Stomach (tissue), 4 donors: ENCODE results near the gene RNU6-9.

Experiments used
- POLR2A ChIP-seq, 4 donors: fragments of 450-650 bp; IDR thresholded peaks; one replicate each; pipeline ENCODE4 v1.6.1; 2016; ENCODE audit warnings: antibody characterized with exemption in 4 of 4, control low read depth in 2 of 4, mild to moderate bottlenecking in 1 of 4, moderate library complexity in 1 of 4
- TF ChIP-seq, protein P1 (sequence below), 7 experiments: fragments of 450-650 bp in 4 of 7; fragments of 200-600 bp in 3 of 7; sonication (generic) in 3 of 7; IDR thresholded peaks; one replicate each; pipeline ENCODE4 v1.5.1; 2016 to 2019; ENCODE audit warnings: antibody characterized with exemption in 7 of 7, control low read depth in 2 of 7, mild to moderate bottlenecking in 1 of 7

DNA sequence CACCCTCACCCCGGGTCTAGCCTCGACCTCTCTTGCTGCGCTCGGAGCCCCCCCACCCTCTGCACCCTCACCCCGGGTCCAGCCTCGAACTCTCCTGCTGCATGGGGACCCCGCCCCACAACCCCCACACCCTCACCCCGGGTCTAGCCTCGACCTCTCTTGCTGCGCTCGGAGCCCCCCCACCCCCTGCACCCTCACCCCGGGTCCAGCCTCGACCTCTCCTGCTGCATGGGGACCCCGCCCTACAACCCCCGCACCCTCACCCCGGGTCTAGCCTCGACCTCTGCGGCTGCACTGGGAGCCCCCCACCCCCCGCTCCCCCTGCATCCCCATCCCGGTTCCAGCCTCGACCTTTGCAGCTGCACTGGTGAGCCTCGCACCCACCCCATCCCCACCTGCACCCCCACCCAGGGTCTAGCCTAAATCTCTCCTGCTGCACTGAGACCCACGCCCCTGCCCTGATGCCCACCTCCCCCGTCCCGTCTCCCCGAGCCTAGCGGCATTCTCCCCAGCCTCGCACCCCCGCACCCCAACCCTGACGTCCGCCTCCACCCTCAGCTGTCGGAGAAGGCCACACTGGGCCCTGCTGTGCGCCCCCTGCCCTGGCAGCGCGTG, 32.0 kb upstream of the RNU6-9 start:
- TF ChIP-seq POLR2A (IDR thresholded peaks at IDR 0.05): no peak
- TF ChIP-seq, protein P1, sequence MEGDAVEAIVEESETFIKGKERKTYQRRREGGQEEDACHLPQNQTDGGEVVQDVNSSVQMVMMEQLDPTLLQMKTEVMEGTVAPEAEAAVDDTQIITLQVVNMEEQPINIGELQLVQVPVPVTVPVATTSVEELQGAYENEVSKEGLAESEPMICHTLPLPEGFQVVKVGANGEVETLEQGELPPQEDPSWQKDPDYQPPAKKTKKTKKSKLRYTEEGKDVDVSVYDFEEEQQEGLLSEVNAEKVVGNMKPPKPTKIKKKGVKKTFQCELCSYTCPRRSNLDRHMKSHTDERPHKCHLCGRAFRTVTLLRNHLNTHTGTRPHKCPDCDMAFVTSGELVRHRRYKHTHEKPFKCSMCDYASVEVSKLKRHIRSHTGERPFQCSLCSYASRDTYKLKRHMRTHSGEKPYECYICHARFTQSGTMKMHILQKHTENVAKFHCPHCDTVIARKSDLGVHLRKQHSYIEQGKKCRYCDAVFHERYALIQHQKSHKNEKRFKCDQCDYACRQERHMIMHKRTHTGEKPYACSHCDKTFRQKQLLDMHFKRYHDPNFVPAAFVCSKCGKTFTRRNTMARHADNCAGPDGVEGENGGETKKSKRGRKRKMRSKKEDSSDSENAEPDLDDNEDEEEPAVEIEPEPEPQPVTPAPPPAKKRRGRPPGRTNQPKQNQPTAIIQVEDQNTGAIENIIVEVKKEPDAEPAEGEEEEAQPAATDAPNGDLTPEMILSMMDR (IDR thresholded peaks at IDR 0.05): no peak
